Hepatocyte (in vitro differentiated cells): ENCODE measurements around the gene KRTAP17-1.

Experiments used
- CTCF ChIP-seq: fragments of 200-600 bp; sonication (generic); IDR thresholded peaks from 2 replicates; pipeline ENCODE4 v1.5.1; 2016; ENCODE audit warnings: antibody characterized with exemption, mild to moderate bottlenecking; ENCODE audit not compliant: poor library complexity
- EZH2 ChIP-seq: fragments of 200-600 bp; sonication (generic); IDR thresholded peaks from 2 replicates; pipeline ENCODE4 v1.6.1; 2016; ENCODE audit warnings: antibody characterized with exemption, mild to moderate bottlenecking, borderline replicate concordance
- EZH2phosphoT487 ChIP-seq: fragments of 200-600 bp; sonication (generic); IDR thresholded peaks from one replicate; pipeline ENCODE4 v1.6.1; 2018; ENCODE audit warnings: antibody characterized with exemption, mild to moderate bottlenecking, low read depth, moderate library complexity; ENCODE audit not compliant: unreplicated experiment, severe bottlenecking

- no peak for TF ChIP-seq CTCF
- TF ChIP-seq EZH2phosphoT487, result peak; percentile 63
- TF ChIP-seq EZH2, result no peak
Observed at GRCh38 chr17:41296846-41297245, 18.7 kb downstream of the KRTAP17-1 start.
